HG03571 (cell line): ENCODE data around the gene SHC3.
"Not testable (repeated sequence)": the region's sequence is repeated elsewhere in the genome, so short reads cannot be mapped to it uniquely, and the experiment has no call there.

Source experiments
- ATAC-seq: cut with Tn5 transposase; IDR thresholded peaks from one replicate; pipeline ENCODE4 v1.9.1; 2021; ENCODE audit not compliant: unreplicated experiment

The SHC3 gene, protein sequence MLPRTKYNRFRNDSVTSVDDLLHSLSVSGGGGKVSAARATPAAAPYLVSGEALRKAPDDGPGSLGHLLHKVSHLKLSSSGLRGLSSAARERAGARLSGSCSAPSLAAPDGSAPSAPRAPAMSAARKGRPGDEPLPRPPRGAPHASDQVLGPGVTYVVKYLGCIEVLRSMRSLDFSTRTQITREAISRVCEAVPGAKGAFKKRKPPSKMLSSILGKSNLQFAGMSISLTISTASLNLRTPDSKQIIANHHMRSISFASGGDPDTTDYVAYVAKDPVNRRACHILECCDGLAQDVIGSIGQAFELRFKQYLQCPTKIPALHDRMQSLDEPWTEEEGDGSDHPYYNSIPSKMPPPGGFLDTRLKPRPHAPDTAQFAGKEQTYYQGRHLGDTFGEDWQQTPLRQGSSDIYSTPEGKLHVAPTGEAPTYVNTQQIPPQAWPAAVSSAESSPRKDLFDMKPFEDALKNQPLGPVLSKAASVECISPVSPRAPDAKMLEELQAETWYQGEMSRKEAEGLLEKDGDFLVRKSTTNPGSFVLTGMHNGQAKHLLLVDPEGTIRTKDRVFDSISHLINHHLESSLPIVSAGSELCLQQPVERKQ

GRCh38 chr9:89177944-89178829 is at the start of gene SHC3:
TSS of gene SHC3 (minus strand) at chr9:89178818. CDS start at chr9:89178460, 358 bp downstream.
- no peak for ATAC-seq

DNA sequence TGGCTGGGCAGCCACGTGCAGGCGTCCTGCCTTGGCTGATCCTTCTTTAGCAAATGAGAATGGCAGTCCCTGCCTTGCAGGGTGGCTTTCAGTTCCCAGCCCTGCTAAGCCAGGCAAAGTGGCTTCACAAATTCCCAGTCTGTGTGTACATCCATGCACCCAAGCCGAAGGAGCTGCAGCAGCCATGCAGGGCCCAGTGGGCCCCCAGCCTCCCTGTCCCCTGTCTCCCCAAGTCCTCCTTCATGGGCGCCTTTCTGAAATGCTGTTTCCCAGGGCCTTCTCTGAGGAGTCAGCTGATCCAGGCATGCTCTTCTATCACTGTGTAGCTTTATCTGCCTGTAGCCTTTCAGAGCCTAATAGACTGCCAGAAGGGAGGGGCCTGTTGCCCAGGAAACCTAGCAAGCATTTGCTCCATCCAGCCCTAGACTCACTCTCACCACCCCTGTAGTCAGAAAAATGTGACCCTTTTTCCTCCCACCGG is 47.4 kb upstream of the SHC3 start:
- no peak for ATAC-seq

DNA sequence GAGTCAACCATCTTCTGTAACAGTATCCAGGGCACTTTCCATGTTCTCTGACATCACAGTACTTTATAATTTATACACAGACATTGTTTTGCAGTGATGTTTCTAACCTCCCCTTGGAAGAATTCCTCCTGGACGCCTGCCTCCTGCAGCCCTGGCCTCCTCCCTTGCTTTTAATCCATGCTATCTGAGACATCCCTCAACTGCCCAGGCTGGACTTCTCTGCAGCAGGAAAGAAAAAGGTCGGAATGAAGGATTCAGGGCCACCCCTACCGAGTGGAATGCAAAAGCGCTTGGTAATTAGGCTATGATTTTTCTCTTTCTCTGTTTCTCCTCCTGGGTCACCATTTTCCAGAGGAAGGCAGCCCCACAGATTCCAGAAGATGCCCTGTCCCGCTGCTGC is 47.0 kb upstream of the SHC3 start:
- no peak for ATAC-seq

- no peak for ATAC-seq
Measured at GRCh38 chr9:89225036-89225435, 46.4 kb upstream of the SHC3 start.

- no peak for ATAC-seq
Measured at GRCh38 chr9:89224633-89225032, 46.0 kb upstream of the SHC3 start.

- ATAC-seq = no peak
Measured at GRCh38 chr9:89223396-89223977, 44.9 kb upstream of the SHC3 start.

DNA sequence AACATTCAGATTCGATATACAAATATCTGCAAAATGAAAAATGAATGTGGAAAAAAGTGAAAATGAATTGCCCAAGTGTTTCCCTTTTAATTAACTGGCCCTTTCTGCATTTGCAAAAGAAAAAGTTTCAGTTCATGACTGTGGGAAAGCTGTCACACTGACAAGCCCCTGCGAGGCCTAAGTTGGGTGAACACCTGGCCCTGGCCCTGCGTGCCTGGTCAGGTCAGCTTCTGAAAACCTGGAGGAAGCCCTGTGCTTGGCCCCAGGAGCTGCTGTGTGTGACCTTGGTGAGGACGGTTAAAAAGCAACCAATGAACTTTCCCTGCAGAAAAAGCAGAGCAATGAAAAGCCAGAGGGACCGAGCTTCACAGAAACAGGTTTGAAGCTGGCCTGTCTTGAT is 41.0 kb upstream of the SHC3 start:
- ATAC-seq = no peak

GRCh38 chr9:89218040-89218928 is 39.7 kb upstream of the SHC3 start:
- ATAC-seq = no peak

DNA sequence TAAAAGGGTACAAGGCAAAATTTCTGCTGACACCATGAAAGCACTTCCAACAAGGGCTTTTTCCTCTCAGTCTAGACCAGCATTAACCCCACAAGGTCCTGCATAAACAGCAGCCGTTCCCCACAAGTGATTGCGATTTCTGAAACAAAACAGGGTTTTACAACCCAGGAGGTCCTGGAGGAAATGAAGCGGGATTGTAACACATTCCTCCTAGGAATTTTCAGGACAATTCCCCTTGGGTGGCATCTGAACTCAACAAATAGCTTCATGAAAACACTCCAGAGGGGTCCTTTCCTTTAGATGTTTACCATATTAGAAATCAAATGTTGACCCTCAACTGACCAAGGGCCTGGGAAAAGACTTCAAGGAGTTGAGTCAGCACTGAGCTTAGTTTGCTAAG is 36.7 kb upstream of the SHC3 start:
- ATAC-seq = no peak

DNA sequence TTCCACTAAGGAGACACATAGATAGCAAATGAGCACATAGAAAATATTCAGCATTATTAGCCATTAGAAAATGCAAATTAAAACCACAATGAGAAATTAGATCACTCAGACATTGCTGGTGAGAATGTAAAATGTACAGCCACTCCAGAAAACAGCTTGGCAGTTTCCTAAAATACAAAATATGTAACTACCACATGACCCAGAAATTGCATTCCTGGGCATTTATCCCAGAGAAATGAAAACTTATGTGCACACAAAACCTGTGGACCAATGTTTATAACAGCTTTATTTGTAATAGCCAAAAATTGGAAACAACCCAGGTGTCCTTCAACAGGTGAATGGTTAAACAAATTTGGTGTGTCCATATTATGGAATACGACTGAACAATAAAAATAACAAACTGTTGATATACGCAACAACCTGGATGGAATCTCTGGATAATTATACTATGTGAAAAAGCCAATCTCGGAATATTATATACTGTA is 34.8 kb upstream of the SHC3 start:
- ATAC-seq = no peak

GRCh38 chr9:89212171-89212570 is 33.6 kb upstream of the SHC3 start:
- no peak for ATAC-seq

- ATAC-seq = not testable (repeated sequence)
Measured at GRCh38 chr9:89209311-89209710, 30.7 kb upstream of the SHC3 start.

DNA sequence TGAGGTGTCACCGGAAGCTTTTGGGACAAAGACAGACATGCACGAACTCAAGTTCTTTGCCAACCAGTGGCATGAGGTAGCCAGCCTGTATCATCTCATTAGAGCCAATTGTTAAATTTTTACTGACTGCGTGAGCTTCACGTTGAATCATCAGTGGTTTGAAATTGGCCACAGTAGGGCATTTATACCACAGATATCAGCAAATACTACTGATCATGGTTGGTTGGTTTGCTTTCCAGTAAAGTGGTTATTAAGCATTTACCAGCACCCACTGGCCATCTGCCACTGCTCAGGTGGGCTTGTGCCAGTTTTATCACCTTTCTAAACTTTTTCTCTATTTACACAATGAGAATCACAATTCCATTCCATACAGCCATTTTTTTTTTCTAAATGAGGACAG is 28.4 kb upstream of the SHC3 start:
- no peak for ATAC-seq

DNA sequence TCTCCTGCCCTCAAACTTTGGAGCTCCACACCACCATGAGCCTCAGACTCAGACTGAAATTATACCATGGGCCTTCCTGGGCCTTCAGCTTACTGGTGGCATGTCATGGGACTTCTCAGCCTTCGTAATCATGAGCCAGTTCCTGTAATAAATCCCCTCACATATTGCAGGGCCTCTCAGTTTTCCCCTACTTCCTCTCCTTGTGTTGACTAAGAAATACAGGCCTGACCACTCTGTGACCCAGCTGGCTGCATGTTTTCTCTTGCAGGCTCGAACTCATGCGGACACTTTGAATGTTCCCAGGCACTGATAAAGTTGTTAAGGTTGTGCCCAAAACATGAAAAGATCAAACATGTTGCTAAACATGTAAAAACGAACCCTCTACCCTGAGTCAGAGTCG is 26.2 kb upstream of the SHC3 start:
- ATAC-seq = no peak

DNA sequence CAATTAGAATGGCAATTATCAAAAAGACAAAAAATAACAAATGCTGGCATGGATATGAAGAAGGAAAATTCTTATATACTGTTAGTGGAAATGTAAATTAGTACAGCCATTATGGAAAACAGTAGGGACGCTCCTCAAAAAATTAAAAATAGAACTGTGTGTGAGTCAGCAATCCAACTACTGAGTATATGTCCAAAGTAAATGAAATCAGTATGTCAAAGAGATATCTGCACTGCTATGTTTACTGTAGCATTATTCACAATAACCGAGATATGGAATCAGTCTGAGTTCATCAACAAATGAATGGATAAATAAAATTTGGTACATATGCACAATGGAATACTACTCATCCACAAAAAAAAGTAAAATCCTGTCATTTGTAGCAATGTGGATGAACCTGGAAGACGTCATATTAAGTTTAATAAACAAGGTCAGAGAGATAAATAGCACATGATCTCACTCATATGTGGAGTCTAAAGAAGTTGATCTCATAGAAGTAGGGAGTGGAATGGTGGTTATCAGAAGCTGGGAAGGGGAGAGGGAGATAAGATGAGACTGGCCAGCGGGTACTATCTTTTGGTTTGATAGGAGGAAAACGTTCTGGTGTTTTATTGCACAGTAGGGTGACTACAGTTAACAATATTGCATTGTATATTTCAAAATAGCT is 16.6 kb upstream of the SHC3 start:
- no peak for ATAC-seq

DNA sequence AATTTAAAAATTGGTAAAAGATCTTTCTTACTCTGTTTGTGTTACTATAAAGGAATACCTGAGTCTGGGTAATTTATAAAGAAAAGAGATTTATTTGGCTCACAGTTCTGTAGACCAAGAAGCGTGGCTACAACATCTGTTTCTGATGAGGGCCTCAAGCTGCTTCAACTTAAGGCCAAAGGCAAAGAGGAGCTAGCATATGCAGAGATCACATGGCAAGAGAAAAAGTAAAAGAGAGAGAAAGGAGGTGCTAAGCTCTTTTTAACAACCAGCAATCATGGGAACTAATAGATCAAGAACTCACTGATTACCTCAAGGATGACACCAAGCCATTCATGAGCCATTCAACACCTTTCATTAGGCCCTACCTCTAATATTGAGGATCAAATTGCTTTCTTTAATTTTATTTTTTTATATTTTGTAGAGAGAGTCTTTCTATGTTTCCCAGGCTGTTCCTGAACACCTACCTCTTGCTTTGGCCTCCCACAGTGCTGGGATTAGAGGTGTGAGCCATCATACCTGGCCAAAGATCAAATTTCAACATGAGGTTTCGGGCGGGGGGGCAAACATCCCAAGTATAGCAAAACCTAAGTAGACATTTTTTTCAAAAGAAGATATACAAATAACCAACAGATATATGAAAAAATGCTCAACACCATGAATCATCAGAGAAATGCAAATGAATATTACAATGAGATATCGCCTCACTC is 16.0 kb upstream of the SHC3 start:
- no peak for ATAC-seq

DNA sequence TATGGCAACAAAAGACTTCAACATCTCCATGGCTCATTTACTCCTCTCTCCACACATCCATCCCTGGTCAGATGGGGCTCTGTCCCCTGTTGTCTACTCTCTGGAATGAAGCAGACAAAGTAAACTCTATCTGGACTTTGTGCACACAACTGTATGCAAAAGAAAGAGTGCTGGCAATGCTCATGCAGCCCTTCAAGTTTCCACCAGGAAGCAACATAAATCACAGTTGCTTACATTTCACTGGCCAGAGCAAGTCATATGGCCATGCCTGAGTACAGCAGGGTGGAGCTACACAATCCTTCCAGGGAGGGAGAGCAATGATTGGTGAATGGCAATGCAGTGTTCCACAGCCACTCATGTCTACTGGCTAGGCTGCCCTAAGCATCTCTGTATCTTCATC is 12.4 kb upstream of the SHC3 start:
- ATAC-seq = no peak

DNA sequence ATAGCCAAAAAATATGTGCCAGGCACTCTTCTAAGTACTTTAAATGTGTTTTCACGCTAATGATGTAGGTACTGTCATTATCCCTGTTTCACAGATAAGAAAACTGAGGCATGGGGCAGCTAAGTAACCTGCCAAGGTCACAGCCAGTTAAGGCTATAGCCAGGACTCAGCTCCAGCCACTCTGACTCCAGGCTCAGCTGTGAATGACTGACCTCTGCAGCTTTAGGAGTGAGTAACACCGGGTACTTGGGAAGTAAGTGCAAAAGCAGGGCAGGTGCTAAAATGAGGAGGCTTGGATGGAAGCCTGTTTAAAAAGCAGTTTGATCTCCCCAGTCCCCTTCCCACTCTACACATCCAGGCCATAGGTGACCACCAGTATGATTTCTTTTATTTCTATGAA is 10.6 kb upstream of the SHC3 start:
- ATAC-seq = no peak

- no peak for ATAC-seq
Measured at GRCh38 chr9:89187950-89188349, 9.3 kb upstream of the SHC3 start.
